Upper lobe of left lung (tissue), 4 donors: ENCODE data around the gene MYO18B.

Experiments
- CTCF ChIP-seq, 6 experiments: fragments of 450-650 bp in 4 of 6; fragments of 200-600 bp in 2 of 6; sonication (generic) in 2 of 6; IDR thresholded peaks; one replicate each; pipeline ENCODE4 v1.5.1; 2016 to 2019; ENCODE audit warnings: antibody characterized with exemption in 6 of 6
- POLR2A ChIP-seq, 4 donors: fragments of 450-650 bp; IDR thresholded peaks; one replicate each; pipeline ENCODE4 v1.5.1; 2016 to 2017; ENCODE audit warnings: antibody characterized with exemption in 4 of 4, mild to moderate bottlenecking in 2 of 4

- TF ChIP-seq POLR2A (IDR thresholded peaks at IDR 0.05): no peak
- no peak for TF ChIP-seq CTCF (IDR thresholded peaks at IDR 0.05)
Measured at GRCh38 chr22:25888399-25889054, 146.5 kb downstream of the MYO18B start.
